ENCODE data around the gene DRG2.

The DRG2 gene

DNA sequence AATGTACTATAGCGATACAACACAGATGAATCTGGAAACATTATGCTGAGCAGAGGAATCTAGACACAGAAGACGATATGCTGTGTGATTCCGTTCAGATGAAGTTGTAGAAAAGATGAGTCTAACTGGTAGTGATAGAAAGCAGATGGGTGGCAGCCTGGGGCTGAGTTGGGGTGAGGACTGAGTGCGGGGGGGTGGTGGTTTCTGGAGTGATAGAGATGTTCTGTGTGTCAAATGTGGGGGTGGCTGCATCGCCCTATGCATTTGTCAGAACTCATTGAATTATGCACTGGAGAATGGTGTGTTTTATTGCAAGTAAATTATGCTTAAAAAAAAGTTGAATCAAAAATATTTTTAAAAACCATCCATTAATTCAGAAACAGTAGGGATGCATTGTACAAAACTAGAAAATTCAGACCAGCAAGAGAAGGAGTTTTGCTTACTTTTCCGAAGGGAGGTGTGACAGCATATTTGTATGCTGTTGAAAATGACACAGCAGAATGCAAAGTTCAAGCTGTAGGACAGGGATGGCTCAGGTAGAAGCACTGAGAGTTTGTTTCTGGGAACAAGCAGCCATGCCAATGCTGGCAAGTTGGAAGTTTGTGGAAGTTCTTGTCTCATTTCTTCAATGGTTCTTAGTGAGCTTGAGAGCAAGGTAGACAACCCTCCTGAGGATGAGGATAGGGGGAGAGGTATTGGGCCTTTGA, 13.0 kb upstream of the DRG2 start:
- in situ Hi-C loops (cut with HindIII; ENCODE audit: low sequenced_read_pairs) = no loop called here

DNA sequence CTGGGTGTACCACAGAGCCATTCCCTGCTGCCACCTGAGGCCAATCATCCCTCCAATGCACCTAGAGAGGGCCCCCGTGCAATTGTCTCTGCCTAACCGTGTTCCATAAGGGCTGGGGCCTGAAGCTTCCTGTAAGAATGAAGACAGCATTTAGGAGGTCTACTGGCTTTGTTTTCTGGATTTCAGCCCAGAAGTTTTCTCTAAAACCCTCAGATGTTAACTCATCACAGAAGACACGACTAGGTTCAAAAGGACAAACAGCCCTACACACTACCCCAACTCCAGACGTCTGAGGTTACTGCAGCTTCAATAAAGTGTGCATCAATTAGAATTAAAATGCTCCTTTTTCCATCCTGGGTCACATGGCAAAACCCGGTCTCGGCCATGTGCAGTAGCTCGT, 10.8 kb upstream of the DRG2 start:
- in situ Hi-C loops (cut with HindIII; ENCODE audit: low sequenced_read_pairs) = no loop called here

DNA sequence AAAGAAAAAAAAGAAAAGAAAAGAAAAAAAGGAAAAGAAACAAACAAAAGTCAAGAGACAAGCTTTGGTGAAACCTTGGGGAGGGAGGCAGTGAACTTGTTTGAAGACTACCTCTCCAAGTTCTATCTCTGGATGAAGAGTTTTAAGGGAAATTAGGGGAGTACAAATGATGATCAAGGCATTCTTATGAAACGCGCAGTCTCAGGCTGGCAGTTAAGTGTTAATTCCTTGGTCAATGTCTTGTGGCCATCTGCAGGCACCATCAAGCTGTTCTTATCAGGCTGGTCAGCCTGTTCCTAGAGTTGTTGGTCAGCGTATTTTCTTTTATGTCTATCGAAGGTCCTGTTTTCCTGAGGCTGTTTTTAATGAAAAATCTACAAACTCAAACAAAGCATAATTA, 8.2 kb upstream of the DRG2 start:
- in situ Hi-C loops (cut with HindIII; ENCODE audit: low sequenced_read_pairs) = no loop called here

DNA sequence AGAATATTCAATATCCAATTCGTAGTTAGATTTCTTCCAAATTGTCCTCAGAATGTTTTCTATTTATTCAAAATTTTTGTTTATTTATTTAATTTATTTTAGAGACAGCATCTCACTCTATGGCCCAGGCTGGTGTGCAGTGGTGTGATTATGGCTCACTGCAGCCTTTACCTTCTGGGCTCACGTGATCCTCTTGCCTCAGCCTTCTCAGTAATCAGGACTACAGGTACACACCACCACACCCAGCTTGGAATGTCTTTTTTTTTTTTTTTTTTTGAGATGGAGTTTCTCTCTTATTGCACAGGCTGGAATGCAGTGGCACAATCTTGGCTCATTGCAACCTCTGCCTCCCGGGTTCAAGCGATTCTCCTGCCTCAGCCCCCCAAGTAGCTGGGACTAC, 3.5 kb upstream of the DRG2 start:
- in situ Hi-C loops (cut with HindIII; ENCODE audit: low sequenced_read_pairs) = no loop called here

DNA sequence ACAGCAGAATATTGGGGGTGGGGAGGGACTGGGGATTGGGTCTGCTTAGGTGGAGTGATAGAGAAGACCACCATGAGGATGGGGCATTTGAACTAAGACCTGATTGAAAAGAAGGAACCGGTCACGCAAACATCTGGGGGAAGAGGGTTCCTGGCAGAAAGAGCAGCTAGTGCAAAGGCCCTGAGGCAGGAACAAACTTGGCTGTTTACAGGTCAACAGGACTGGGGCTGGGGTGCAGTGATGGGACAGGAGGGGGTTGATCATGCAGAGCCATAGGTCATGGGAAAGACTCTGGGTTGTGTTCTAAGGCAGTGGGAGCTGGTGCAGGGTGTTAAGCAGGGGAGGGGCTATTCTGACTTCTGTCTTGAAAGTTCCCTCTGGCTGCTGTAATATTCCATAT, 1.9 kb downstream of the DRG2 start:
- in situ Hi-C loops (cut with HindIII; ENCODE audit: low sequenced_read_pairs) = no loop called here

DNA sequence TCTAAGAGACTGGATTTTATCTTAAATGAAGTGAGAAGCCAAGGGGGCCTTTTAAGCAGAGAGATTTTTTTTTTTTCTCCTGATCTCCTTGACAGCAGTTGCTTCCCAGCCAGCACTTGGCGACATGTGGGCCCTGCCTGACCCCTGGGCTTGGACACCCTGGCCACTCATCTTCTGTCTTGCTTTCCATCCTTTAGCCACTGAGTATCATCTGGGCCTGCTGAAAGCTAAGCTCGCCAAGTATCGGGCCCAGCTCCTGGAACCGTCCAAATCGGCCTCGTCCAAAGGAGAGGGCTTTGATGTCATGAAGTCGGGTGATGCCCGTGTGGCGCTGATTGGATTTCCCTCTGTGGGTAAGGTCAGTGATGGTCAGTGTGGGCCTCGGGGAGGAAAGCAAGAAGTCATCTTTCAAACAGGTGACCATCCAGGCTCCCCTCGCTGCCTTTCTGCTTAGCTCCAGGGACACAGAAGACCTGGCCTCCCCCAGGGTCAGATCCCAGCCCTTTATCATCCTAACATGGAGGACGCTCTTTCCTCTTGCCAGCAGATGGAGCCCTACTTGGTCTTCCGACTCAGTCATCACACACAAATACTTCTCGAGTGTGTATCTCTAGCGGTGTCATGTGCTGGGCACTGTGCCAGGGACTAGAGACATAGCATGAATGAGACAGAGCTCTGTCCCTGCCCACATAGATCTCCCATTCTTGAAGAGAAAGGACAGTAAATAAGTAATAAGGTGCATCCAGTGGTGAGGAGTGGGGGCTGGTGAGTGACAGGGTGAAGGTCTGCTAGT, 6.1 kb downstream of the DRG2 start:
- in situ Hi-C loops (cut with HindIII; ENCODE audit: low sequenced_read_pairs) = no loop called here

DNA sequence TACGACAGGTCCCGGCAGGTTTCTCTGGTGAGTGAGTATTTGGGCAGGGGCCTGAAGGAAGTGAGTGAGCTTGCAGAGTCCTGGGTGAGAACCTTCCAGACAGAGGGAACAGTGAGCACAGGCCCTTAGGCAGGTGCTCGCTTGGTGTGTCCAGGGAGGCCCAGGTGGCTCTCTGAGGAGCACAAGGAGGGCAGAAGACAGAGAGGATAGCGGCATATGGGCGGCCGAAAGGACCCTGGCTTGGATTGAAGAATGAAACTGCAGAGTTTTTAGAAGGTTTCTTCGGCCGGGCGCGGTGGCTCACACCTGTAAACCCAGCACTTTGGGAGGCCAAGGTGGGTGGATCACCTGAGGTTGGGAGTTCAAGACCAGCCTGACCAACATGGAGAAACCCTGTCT, 6.7 kb downstream of the DRG2 start:
- in situ Hi-C loops (cut with HindIII; ENCODE audit: low sequenced_read_pairs) = no loop called here

DNA sequence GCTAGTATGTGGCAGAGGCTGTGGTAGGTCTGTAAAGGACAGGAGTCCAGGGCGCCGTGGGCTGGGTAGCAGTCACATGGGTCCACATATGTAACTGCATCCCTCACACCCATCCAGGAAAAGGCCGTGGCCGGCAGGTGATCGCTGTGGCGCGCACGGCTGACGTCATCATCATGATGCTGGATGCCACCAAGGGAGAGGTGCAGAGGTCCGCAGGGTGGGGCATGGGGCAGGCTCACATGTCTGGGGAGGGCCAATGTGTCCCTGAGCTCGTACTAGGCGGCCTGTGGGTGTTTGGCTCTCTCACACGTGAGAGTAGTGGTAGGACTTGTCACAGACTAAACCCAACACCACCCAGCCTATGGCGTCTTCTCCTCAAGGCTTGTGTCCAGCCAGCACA, 11.8 kb downstream of the DRG2 start:
- in situ Hi-C loops (cut with HindIII; ENCODE audit: low sequenced_read_pairs) = no loop called here

DNA sequence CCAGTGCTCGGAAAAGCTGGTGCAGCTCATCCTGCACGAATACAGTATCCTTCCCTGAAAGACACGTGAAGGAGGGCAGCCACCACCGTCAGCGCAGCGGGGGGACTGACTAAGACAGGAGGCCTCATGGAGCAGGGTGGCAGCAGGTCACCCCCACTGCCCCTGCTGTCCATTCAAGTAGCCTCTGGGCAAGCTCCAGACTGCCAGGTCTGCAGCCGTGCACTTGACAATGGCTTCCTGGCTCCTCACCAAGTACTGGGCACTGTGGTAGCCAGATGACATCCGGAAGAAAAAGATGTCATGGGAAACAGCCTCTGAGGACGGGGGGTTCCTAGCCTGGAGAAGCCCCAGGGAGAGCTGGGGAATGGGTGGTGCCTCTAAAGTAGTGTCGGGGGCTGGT, 12.9 kb downstream of the DRG2 start:
- in situ Hi-C loops (cut with HindIII; ENCODE audit: low sequenced_read_pairs) = no loop called here

DNA sequence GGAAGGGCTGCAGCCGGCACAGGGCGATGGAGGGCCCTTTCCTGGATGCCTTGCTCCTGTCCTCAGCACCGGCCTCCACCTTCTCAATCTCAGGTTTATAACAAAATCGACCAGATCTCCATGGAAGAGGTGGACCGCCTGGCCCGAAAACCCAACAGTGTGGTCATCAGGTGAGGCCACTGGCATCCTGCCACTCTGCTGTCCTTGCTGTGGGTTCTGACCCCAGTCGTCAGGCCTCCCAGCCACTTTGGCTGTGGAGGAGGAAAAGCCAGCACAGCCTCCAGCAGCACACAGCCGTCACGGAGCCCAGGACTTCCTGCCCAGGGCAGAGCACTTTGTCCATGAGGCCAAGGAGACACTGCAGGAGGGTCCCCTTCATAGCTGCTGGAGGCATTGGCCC, 14.1 kb downstream of the DRG2 start:
- in situ Hi-C loops (cut with HindIII; ENCODE audit: low sequenced_read_pairs) = no loop called here

DNA sequence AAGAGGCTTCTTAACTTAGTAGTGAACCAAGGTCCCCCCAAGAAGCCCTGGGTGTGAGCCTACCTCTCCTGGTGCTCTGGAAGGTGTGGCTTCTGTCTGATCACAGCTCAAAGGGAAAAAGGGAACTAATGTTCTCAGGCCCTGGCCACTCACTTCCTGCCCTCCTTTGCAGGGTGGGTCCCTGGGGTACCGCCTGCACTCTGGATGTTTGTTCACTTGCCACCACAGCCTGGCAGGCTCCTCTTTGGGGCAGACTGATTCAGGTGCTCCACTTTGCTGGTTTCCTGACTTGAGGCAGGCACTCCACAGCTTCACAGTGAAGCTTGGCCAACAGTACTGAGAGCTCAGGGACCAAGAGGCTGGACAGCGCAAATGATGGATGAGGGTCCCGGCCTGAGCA, 14.9 kb downstream of the DRG2 start:
- in situ Hi-C loops (cut with HindIII; ENCODE audit: low sequenced_read_pairs) = no loop called here

DNA sequence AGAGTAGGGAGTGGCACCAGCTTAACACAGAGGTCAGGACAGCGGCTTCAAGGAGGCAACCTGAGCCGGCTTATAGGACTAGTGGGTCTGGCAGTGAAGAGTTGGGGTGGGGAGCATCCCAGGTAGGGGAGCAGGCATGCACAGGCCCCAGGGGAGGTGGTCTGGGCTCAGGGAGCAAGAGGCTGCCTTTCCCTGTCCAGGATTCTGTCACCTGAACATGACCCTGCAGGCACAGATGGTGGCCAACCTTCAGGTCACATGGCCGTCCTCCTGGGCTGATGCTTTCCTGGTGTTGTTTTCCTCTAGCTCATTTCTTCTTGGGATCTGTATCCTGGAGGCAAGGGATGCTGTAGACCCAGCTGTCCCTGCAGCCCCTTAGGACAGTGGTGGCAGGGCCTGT, 17.3 kb downstream of the DRG2 start:
- in situ Hi-C loops (cut with HindIII; ENCODE audit: low sequenced_read_pairs) = no loop called here

DNA sequence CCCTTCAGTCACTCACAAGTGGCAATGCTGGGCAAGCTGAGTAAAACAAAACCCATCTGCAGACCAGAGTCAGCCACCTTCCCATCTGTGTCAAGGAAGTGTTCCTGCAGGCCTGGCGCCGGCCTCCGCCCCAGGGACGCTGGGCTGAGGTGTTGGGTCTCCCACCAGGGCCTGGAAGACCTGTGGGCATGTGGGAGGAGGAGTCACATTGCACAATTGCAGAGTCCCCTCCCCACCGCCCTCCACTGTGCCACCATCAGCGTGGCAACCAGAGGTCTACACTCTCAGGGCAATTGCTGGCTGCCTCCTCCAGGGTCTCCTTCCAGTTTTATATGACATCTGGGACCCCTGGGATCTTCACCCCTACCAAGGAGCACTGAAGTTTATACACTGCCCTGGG, 17.8 kb downstream of the DRG2 start:
- in situ Hi-C loops (cut with HindIII; ENCODE audit: low sequenced_read_pairs) = no loop called here

DNA sequence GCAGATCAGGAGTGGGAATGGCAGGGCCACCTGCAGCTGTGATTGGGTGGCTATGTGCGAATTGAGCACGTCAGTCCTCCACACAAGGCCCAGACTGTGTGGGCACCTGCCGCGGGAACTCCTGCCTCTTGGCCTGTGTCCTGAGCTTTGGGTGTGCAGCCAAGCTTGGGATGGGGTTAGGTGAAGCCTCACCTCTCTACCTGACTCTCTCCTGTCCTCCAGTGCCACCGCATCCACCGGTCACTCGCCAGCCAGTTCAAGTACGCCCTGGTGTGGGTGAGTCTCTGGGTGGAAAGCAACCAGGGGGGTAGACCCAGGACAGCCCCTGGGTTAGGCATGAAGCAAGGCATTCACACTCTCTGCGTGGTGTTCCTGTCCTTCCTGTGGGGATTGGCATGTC, 18.5 kb downstream of the DRG2 start:
- in situ Hi-C loops (cut with HindIII; ENCODE audit: low sequenced_read_pairs) = no loop called here

DNA sequence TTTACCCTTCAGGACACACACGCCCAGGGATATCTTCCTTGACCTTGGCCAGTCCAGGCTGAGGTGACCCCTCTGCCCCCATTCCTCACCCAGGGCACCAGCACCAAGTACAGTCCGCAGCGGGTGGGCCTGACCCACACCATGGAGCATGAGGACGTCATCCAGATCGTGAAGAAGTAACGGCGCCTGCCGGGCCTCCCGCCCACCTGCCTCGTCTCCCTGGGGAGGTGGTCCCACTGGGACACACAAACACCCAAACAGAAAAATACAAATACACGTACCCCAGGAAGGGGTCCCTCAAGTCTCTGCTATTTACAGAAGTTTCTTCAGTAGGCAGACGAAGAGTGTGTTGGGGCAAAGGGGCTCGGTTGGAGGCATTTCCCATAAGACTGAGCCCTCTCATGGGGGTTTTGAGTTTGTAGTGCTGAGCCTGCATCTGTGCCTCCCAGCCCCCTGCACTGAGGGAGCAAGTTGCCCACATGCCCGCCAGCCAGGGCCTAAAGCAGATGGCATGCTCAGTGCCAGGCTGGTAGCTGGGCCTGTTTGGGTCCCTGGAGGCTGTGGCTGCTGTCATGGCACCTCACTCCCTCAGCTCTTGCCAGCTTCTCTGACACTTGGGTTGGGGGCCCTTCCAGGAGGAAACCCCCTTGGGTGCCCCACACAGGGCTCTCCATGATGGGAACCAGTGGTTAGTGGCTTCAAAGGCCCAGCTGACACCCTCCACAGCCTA, 19.5 kb downstream of the DRG2 start:
- in situ Hi-C loops (cut with HindIII; ENCODE audit: low sequenced_read_pairs) = no loop called here

DNA sequence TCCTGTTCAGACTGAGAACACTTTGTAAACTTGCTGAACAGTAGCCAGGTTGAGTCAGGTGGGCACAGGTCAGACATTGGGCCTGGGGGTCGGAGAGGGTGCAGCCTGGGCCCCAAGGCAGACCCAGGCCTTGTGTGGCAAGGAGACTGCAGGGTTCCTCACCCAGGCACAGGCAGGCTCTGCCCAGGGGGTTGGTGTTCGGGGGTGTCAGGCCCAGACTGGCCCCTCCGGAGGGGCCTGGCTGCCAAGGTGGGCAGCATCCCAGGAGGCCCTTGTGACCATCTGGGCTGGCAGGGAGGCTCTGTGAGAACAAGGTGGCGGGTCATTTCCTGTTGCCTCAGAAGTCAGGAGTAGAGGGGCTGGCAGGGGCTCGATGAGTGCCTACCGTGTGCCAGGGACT, 20.2 kb downstream of the DRG2 start:
- in situ Hi-C loops (cut with HindIII; ENCODE audit: low sequenced_read_pairs) = no loop called here

DNA sequence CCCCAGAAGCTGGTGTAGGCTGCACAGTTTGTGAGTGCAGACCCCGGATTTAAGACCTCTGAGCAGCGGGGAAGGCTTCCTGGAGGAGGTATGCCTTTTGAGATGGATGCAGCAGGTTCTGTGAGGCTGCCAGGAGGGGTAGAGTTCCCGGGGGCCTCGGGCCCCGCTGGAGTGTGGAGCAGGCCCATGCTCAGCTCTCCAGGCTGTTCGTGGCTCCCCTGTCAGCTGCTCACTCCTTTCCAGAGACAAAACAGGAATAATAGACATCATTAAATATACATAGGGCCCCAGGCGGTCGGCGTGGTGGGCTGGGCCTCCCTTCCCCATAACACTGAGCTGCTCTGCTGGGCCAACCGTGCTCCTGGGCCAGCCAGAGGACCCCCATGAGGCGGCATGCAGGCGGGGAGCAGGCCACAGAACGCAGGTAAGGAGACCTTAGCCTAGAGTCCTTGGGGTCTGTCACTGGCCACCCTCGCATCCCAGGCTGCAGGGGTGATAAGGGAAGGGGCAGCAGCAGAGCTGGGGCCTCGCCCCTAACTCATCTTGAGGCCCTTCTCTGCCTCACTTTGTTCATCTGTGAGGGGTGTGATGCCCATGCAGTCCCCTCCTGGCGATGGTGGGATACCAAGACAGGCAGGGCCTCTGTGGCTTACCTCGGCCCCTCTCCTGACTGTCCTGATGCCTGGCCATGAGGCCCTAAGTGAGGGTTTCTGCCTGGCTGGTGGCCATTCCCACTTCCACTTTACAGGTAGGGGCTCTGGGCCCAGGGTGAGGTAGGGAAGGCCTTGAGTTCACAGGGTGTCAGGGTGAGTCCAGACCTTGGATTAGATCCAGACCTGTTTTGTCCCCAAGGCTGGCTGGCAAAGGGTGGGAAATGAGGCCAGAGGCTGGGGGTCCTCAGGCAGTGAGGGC, 20.9 kb downstream of the DRG2 start, which contains the start of gene MYO15A:
TSS of gene MYO15A (plus strand) at position 356 of the 912 bp plus-strand sequence. CDS start 10,045 bp downstream, outside the sequence.
- in situ Hi-C loops (cut with HindIII; ENCODE audit: low sequenced_read_pairs) = no loop called here

DNA sequence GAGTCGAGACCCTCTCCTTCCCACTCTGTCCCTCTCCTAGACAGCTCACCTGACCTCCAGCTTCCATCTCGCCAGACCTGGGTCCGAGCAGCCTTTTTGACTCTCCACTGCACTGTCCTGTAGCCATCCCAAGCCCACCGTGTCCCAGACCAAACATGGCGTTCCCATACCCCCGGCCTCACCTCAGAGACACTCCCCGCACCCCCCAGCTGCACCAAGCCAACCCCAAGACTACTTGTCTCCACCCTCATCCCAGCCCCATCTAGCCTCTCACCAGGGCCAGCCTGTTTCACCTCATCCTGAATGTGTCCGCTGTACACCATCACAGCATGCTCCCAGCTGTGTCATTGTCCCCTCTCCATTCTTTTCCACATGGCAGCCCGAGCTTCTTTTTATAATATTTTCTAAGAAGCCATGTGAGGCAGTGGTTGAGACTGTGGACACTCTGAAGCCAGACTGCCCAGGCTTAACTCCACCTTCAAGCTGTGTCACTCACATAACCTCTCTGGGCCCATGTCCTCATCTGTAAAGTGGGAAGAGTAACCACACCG, 22.3 kb downstream of the DRG2 start:
- in situ Hi-C loops (cut with HindIII; ENCODE audit: low sequenced_read_pairs) = no loop called here

DNA sequence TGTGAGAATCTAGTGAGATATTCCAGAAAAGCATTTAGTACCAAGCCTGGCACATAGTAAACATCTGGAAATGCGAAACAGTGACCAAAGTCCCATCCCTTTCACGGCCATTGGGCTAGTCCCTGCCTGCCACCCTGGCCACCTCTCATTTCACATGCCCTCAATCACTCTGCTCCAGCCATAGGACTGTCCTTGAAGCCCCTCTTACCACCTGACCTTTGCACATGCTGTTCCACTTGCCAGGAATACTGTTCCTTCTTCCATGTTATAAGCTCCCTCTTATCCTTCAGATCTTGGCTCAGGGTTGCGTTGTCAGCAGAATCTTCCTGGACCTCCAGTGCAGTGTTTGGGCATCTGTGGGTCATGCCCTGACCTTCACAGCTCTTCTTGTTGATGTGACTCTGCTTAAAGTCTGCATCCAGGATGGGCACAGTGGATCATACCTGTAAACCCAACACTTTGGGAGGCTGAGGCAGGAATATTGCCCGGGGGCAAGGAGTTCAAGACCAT, 22.9 kb downstream of the DRG2 start:
- in situ Hi-C loops (cut with HindIII; ENCODE audit: low sequenced_read_pairs) = no loop called here

DNA sequence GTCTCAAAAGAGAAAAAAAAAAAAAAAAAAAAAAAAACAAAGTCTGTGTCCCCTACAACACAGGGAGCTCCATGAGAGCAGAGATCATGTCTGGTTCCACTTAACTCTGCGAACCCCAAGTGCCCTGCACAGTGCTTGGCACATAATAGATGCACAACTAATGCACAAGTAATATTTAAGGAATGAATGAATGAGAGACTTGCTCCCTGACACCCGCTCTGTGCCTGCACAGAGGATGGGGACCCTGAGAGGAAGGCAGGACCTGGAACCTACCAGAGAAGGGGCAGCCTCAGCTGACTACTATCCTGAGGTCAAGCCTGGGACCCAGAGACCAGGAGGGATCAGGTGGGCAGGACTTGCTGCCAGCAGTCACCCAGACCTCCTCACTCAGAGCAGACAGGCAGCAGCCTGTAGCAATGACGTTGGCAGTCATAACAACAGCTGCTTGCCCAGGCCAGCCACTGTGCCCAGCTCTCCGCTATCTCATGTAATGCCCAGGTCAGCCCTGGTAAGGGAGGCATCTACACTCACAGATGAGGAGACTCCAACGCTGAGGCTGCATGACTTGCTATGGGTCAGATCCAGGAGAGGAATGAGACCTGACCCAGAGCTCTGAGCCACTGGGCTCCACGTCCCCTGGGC, 23.7 kb downstream of the DRG2 start:
- in situ Hi-C loops (cut with HindIII; ENCODE audit: low sequenced_read_pairs) = no loop called here
